ENCODE measurements around the gene KANSL1L. TPM values are rescaled to one million over a fixed set of nuclear protein-coding genes. Genes with fewer than 3 reads are reported as not detected.

The KANSL1L gene
- total RNA-seq, 1 experiment from 2014 or later = 54.0 TPM

GRCh38 chr2:210094787-210095186 lies 76.4 kb downstream of the KANSL1L start:
- BruUV-seq (replicated peaks) = no TSS peak

GRCh38 chr2:210092791-210093190 lies 78.4 kb downstream of the KANSL1L start:
- Mint-ChIP-seq H3K4me3 (ENCODE audit: low read depth, unreplicated experiment) (no peak overlapping the region), H3K9me3 (ENCODE audit: low read depth, unreplicated experiment) (no peaks in the 10 kb centered on the region), H3K27ac (ENCODE audit: unreplicated experiment) (no peak overlapping the region), H3K4me1 (ENCODE audit: low read depth, unreplicated experiment) (no peaks in the 10 kb centered on the region), H3K27me3 (ENCODE audit: unreplicated experiment) (no peaks in the 10 kb centered on the region), H3K36me3 (ENCODE audit: insufficient read depth, unreplicated experiment) (no peaks in the 10 kb centered on the region)
- BruUV-seq (replicated peaks) = no TSS peak
- no peak for TF ChIP-seq CTCF (IDR thresholded peaks at IDR 0.05; ENCODE audit: unreplicated experiment)
- CTCF ChIA-PET = no interaction called here
- no peak for DNase-seq
- intact Hi-C loops (cut with micrococcal nuclease; ENCODE audit: unreplicated experiment) = no loop called here

More at GRCh38 chr2:210094787-210095186, 76.4 kb downstream of the KANSL1L start:
- Mint-ChIP-seq H3K4me3 (ENCODE audit: low read depth, unreplicated experiment) (no peak overlapping the region), H3K36me3 (ENCODE audit: insufficient read depth, unreplicated experiment) (no peaks in the 10 kb centered on the region), H3K4me1 (ENCODE audit: low read depth, unreplicated experiment) (no peaks in the 10 kb centered on the region), H3K27me3 (ENCODE audit: unreplicated experiment) (no peaks in the 10 kb centered on the region), H3K9me3 (ENCODE audit: low read depth, unreplicated experiment) (no peaks in the 10 kb centered on the region), H3K27ac (ENCODE audit: unreplicated experiment) (no peak overlapping the region)
- intact Hi-C loops (cut with micrococcal nuclease; ENCODE audit: unreplicated experiment) = loop anchor here (5.0 kb wide), 1 partner anchor 53 kb away; no protein-coding TSS in a partner anchor
- DNase-seq = no peak
- TF ChIP-seq CTCF (IDR thresholded peaks at IDR 0.05; ENCODE audit: unreplicated experiment) = no peak
- CTCF ChIA-PET = interaction anchor here (0.8 kb wide), 1 partner anchor 52 kb away, joined by 3 read pairs; no protein-coding TSS in a partner anchor

- no peaks in the 10 kb centered on the region for H3K27me3 Mint-ChIP-seq (ENCODE audit: unreplicated experiment)
- no peaks in the 10 kb centered on the region for H3K36me3 Mint-ChIP-seq (ENCODE audit: insufficient read depth, unreplicated experiment)
- H3K4me3 Mint-ChIP-seq (ENCODE audit: low read depth, unreplicated experiment) = no peak overlapping the region
- intact Hi-C loops (cut with micrococcal nuclease; ENCODE audit: unreplicated experiment) = loop anchor here (1.0 kb wide), 1 partner anchor 108 kb away; no protein-coding TSS in a partner anchor
- no peak overlapping the region for H3K27ac Mint-ChIP-seq (ENCODE audit: unreplicated experiment)
- no peak for TF ChIP-seq CTCF (IDR thresholded peaks at IDR 0.05; ENCODE audit: unreplicated experiment)
- H3K9me3 Mint-ChIP-seq (ENCODE audit: low read depth, unreplicated experiment) = no peaks in the 10 kb centered on the region
- CTCF ChIA-PET = no interaction called here
- H3K4me1 Mint-ChIP-seq (ENCODE audit: low read depth, unreplicated experiment) = no peaks in the 10 kb centered on the region
- no peak for DNase-seq
- no TSS peak for BruUV-seq (replicated peaks)
These were observed 84.3 kb downstream of the KANSL1L start for GRCh38 chr2:210086930-210087329.

- intact Hi-C loops (cut with micrococcal nuclease; ENCODE audit: unreplicated experiment) = loop anchor here (1.0 kb wide), 1 partner anchor 109 kb away; no protein-coding TSS in a partner anchor
- BruUV-seq (replicated peaks) = no TSS peak
- Mint-ChIP-seq H3K4me1 (ENCODE audit: low read depth, unreplicated experiment) (no peaks in the 10 kb centered on the region), H3K36me3 (ENCODE audit: insufficient read depth, unreplicated experiment) (no peaks in the 10 kb centered on the region), H3K27ac (ENCODE audit: unreplicated experiment) (no peak overlapping the region), H3K4me3 (ENCODE audit: low read depth, unreplicated experiment) (no peak overlapping the region), H3K27me3 (ENCODE audit: unreplicated experiment) (no peaks in the 10 kb centered on the region), H3K9me3 (ENCODE audit: low read depth, unreplicated experiment) (no peaks in the 10 kb centered on the region)
- no peak for TF ChIP-seq CTCF (IDR thresholded peaks at IDR 0.05; ENCODE audit: unreplicated experiment)
- CTCF ChIA-PET = no interaction called here
- no peak for DNase-seq
These were observed 84.9 kb downstream of the KANSL1L start for GRCh38 chr2:210086292-210086691.
